K562 (cell line): ENCODE data around the gene SCN1B. TPM values are rescaled to one million over a fixed set of nuclear protein-coding genes. Genes with fewer than 3 reads are reported as not detected.

ENCODE experiments used
- ATAC-seq: fragments of 200-7000 bp; cut with Tn5 transposase; 3 replicates; pipeline ENCODE4 v1.9.1; 2020; ENCODE audit warnings: moderate library complexity
- BruUV-seq: library from RNA; stranded (reverse); fragments of 400-500 nt; replicated peaks from 2 replicates; lab custom pipeline; 2021; lab: Mats Ljungman, UMichigan
- CTCF ChIA-PET: fragments of 300-600 bp; formaldehyde crosslinking; extraction: SDS; loops from one replicate; lab custom pipeline; 2021; ENCODE audit warnings: low intra/inter-chr PET ratio; lab: Yijun Ruan, JAX
- POLR2A ChIA-PET: fragments of 300-600, 350-650 bp; sonication (Branson Sonifier 250); formaldehyde crosslinking; extraction: SDS; loops from one replicate; lab custom pipeline; 2021; ENCODE audit warnings: antibody characterized with exemption, inconsistent platforms; lab: Yijun Ruan, JAX
- DNase-seq, 4 experiments: peaks; one replicate each; pipeline versions ENCODE4 v3.0.0 to v3.0.0-alpha.2; 2011 to 2018; ENCODE audit warnings: low spot score in 3 of 4, mixed read lengths in 3 of 4; ENCODE audit errors: extremely low read depth in 1 of 4
- FAIRE-seq: peaks from 2 replicates; lab custom pipeline; 2011; peaks lifted over from hg19 to GRCh38; lab: Jason Lieb, UNC
- H2AFZ ChIP-seq: 2 replicates; pipeline ENCODE4 v1.6.0; 2011; ENCODE audit warnings: low read depth, low read length, control low read depth, inconsistent platforms
- H3K27ac ChIP-seq: fragments of 200-600 bp; 3 replicates; pipeline ENCODE4 v1.8.0; 2011; ENCODE audit warnings: low read depth, mild to moderate bottlenecking, control low read depth, inconsistent platforms, low read length, moderate library complexity, mixed read lengths; ENCODE audit errors: extremely low read depth
- H3K27me3 ChIP-seq, 2 experiments: fragments of 300-600 bp in 1 of 2; 2 replicates in 1 of 2; 3 replicates in 1 of 2; pipeline versions ENCODE4 v1.6.0 to v1.8.0; 2011; ENCODE audit warnings: inconsistent platforms in 2 of 2, low read length in 2 of 2, mild to moderate bottlenecking in 1 of 2, mixed read lengths in 1 of 2, moderate library complexity in 1 of 2; ENCODE audit not compliant: control insufficient read depth in 2 of 2, insufficient read depth in 2 of 2
- H3K36me3 ChIP-seq: fragments of 300-600 bp; 3 replicates; pipeline ENCODE4 v1.8.0; 2011; ENCODE audit warnings: mild to moderate bottlenecking, low read length, inconsistent platforms; ENCODE audit not compliant: control insufficient read depth, insufficient read depth
- H3K4me1 ChIP-seq, 2 experiments: fragments of 200-600 bp in 1 of 2; replicated peaks in 1 of 2; 2 replicates in 1 of 2; 3 replicates in 1 of 2; pipeline versions ENCODE4 v1.5.1 to v1.8.0; 2011; ENCODE audit warnings: inconsistent platforms in 2 of 2, low read length in 2 of 2, mild to moderate bottlenecking in 1 of 2, mixed read lengths in 1 of 2, moderate library complexity in 1 of 2; ENCODE audit not compliant: control insufficient read depth in 2 of 2, insufficient read depth in 2 of 2
- H3K4me2 ChIP-seq: 2 replicates; pipeline ENCODE4 v1.6.1; 2011; ENCODE audit warnings: low read length, control low read depth, inconsistent platforms, mixed read lengths; ENCODE audit not compliant: insufficient read depth
- H3K4me3 ChIP-seq: fragments of 200-600 bp; sonication (generic), shearing (Covaris generic); 2 replicates; pipeline ENCODE4 v1.5.1; 2016; ENCODE audit warnings: control low read depth, inconsistent platforms
- H3K79me2 ChIP-seq: fragments of 200-600 bp; 3 replicates; pipeline ENCODE4 v1.8.0; 2011; ENCODE audit warnings: low read length, inconsistent platforms; ENCODE audit not compliant: control insufficient read depth, insufficient read depth
- H3K9ac ChIP-seq, 2 experiments: 2 replicates each; pipeline versions ENCODE4 v1.6.0 to v1.6.1; 2011; ENCODE audit warnings: low read depth in 2 of 2, low read length in 2 of 2, control low read depth in 1 of 2, inconsistent platforms in 1 of 2, mild to moderate bottlenecking in 1 of 2, mixed read lengths in 1 of 2; ENCODE audit not compliant: insufficient read depth in 1 of 2
- H3K9me1 ChIP-seq: one replicate; pipeline ENCODE4 v1.6.0; 2011; ENCODE audit warnings: inconsistent platforms, mild to moderate bottlenecking, low read length, moderate library complexity; ENCODE audit not compliant: control insufficient read depth, insufficient read depth
- H3K9me3 ChIP-seq: replicated peaks from 2 replicates; pipeline ENCODE4 v1.5.1; 2011; ENCODE audit warnings: low read depth, low read length, inconsistent platforms; ENCODE audit not compliant: control insufficient read depth, insufficient read depth
- H4K20me1 ChIP-seq: replicated peaks from 2 replicates; pipeline ENCODE4 v1.6.1; 2011; ENCODE audit warnings: low read length, inconsistent platforms, mixed read lengths; ENCODE audit not compliant: control insufficient read depth, insufficient read depth
- ARID2 ChIP-seq: fragments of 450-650 bp; IDR thresholded peaks from 2 replicates; pipeline ENCODE4 v1.6.1; 2017; ENCODE audit warnings: antibody characterized with exemption, mild to moderate bottlenecking
- BDP1 ChIP-seq: IDR thresholded peaks from 3 replicates; pipeline ENCODE4 v1.6.1; 2011; ENCODE audit not compliant: insufficient read length, insufficient read depth
- CBX1 ChIP-seq: sonication (generic); IDR thresholded peaks from 2 replicates; pipeline ENCODE4 v1.6.1; 2016; ENCODE audit warnings: antibody characterized with exemption, low read depth, mild to moderate bottlenecking
- MCM2 ChIP-seq: fragments of 450-650 bp; IDR thresholded peaks from 2 replicates; pipeline ENCODE4 v1.6.1; 2017; ENCODE audit warnings: low read depth, mild to moderate bottlenecking
- NFATC3 ChIP-seq: fragments of 450-650 bp; IDR thresholded peaks from 2 replicates; pipeline ENCODE4 v1.6.1; 2017; ENCODE audit warnings: mild to moderate bottlenecking
- PCBP1 ChIP-seq: fragments of 200-400 bp; formaldehyde crosslinking; IDR thresholded peaks from 2 replicates; pipeline ENCODE4 v1.6.1; 2018; ENCODE audit warnings: mild to moderate bottlenecking, low read depth, low read length; ENCODE audit not compliant: poor library complexity, severe bottlenecking
- RAD21 ChIP-seq, 2 experiments: fragments of 250-450 bp in 1 of 2; fragments of 450-650 bp in 1 of 2; sonication (Bioruptor Pico) in 1 of 2; formaldehyde crosslinking in 1 of 2; IDR thresholded peaks in 1 of 2; conservative IDR thresholded peaks in 1 of 2; 2 replicates each; pipeline versions ENCODE4 v1.4.0 to v1.8.0; 2020 to 2022; ENCODE audit warnings: mild to moderate bottlenecking in 2 of 2, moderate library complexity in 1 of 2
- RB1 ChIP-seq: fragments of 450-650 bp; IDR thresholded peaks from 2 replicates; pipeline ENCODE4 v1.6.1; 2017; ENCODE audit warnings: low read depth, mild to moderate bottlenecking
- TCF3 ChIP-seq: sonication (generic); formaldehyde crosslinking; IDR thresholded peaks from 2 replicates; pipeline ENCODE4 v1.4.0; 2020; ENCODE audit warnings: mild to moderate bottlenecking, missing genetic modification reagents
- TFAM ChIP-seq: fragments of 250-450 bp; sonication (Bioruptor Pico); conservative IDR thresholded peaks from 2 replicates; pipeline ENCODE4 v1.5.0; 2021; ENCODE audit warnings: mild to moderate bottlenecking, moderate library complexity
- THRAP3 ChIP-seq: fragments of 450-650 bp; IDR thresholded peaks from 2 replicates; pipeline ENCODE4 v1.6.1; 2016; ENCODE audit warnings: mild to moderate bottlenecking, inconsistent platforms, borderline replicate concordance
- ZFP1 ChIP-seq: fragments of 450-650 bp; formaldehyde crosslinking; IDR thresholded peaks from 2 replicates; pipeline ENCODE4 v1.4.0; 2020; ENCODE audit warnings: mild to moderate bottlenecking, mixed read lengths
- ZNF224 ChIP-seq: sonication (generic); formaldehyde crosslinking; IDR thresholded peaks from 2 replicates; pipeline ENCODE4 v1.8.0; 2022; ENCODE audit warnings: mild to moderate bottlenecking, missing genetic modification reagents
- ZNF354B ChIP-seq: fragments of 250-450 bp; sonication (Bioruptor Pico); IDR thresholded peaks from 2 replicates; pipeline ENCODE4 v1.4.0; 2020
- ZNF408 ChIP-seq: fragments of 250-450 bp; sonication (Bioruptor Pico); IDR thresholded peaks from 2 replicates; pipeline ENCODE4 v1.4.0; 2020; ENCODE audit warnings: low read depth, mild to moderate bottlenecking, moderate library complexity
- WGBS: fragments of 100-300 bp; shearing (Covaris generic); methylation state at CpG from one replicate; pipeline ENCODE4 v1.1.6; 2016; ENCODE audit warnings: low coverage, mixed read lengths; ENCODE audit not compliant: insufficient coverage; ENCODE audit errors: missing lambda C conversion rate; 5-methylcytosine and 5-hydroxymethylcytosine counted together
- in situ Hi-C: fragments of 300-500 bp; cut with MboI; formaldehyde crosslinking; loops from 4 replicates; pipeline ENCODE4 v1.15.0; 2018; ENCODE audit warnings: inconsistent platforms, mixed read lengths
- intact Hi-C: fragments of 100-400 bp; cut with micrococcal nuclease; formaldehyde crosslinking; loops from 2 replicates; pipeline ENCODE4 v1.14.2; 2022
- polyA plus RNA-seq, 8 experiments: library from polyadenylated mRNA; depleted of rRNA in 4 of 8; stranded (reverse) in 5 of 8; unstranded in 3 of 8; fragments of >200 nt; fragmentation: Nextera tagmentation in 2 of 8; fragmentation: Illumina TruSeq in 1 of 8; extraction: Ambion mirVana in 2 of 8; extraction: Trizol in 1 of 8; gene quantifications; 2 replicates each; pipeline versions ENCODE4 v1.2.1 to v1.2.3, GENCODE V29; 2011 to 2014; ENCODE audit warnings: inconsistent platforms in 1 of 8, missing spikeins in 1 of 8
- total RNA-seq, 7 experiments: library from RNA; depleted of rRNA in 6 of 7; stranded (reverse); fragments of >200 nt in 6 of 7; fragmentation: Illumina TruSeq in 2 of 7; extraction: Trizol in 2 of 7; gene quantifications; 2 replicates each; pipeline versions ENCODE4 v1.2.1 to v1.2.3, GENCODE V29; 2011 to 2021; ENCODE audit warnings: low replicate concordance in 1 of 7
- TF ChIP-seq, protein P1 (sequence below): fragments of 250-450 bp; sonication (Bioruptor Pico); IDR thresholded peaks from 2 replicates; pipeline ENCODE4 v1.8.0; 2021; ENCODE audit warnings: moderate library complexity, mild to moderate bottlenecking, inconsistent platforms
- TF ChIP-seq, protein P2 (sequence below): fragments of 200-800 bp; sonication (Bioruptor generic); IDR thresholded peaks from 2 replicates; pipeline ENCODE4 v1.6.1; 2017; ENCODE audit warnings: missing genetic modification characterization, missing compliant biosample characterization
- TF ChIP-seq, protein P3 (sequence below), 3 experiments: IDR thresholded peaks in 2 of 3; conservative IDR thresholded peaks in 1 of 3; 2 replicates each; pipeline ENCODE4 v1.5.1; 2011 to 2012; ENCODE audit warnings: low read length in 3 of 3, mild to moderate bottlenecking in 3 of 3, control low read depth in 2 of 3, improper control_type of control experiment in 1 of 3, inconsistent platforms in 1 of 3, low read depth in 1 of 3, mixed read lengths in 1 of 3, moderate library complexity in 1 of 3; ENCODE audit not compliant: insufficient read depth in 2 of 3

Gene SCN1B
- total and polyA plus RNA-seq, 9 of the 15 experiments (the other 6 are each of a cell fraction or from before 2014, with no cell fraction given) = 0.03 to 2.5 (median 0.91) TPM

DNA sequence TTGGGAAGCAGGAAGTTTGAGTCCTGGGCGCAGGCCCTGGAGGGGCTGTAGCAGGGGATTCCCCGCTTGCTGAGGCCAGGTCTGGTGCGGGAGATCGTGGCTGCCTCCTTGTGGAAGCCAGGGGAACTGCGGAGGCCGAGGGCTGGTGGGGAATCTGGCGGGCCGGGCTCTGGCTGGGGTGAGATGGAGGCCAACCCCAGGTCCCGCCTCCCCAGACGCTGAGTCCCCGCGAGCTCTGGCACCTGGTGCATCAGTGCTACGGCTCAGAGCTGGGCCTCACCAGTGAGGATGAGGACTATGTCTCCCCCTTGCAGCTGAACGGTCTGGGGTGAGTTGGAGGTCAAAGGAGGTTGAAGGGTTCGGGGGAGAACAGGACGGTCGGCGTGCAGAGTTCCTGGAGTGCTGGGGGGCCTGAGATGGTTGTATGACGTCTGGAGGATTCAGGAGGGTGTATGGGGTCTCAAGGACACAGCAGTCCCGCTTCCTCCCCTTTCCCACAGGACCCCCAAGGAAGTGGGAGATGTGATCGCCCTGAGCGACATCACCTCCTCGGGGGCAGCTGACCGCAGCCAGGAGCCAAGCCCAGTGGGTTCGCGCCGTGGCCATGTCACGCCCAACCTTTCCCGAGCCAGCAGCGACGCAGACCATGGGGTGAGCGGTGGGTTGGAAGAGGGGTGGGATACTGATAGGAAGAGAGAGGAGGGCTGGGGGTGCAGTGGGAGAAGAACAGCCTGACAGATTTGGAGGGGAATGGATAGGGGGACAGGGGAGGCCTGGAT is 17.0 kb upstream of the SCN1B start:
- H2AFZ ChIP-seq = no peak overlapping the region
- H3K9me3 ChIP-seq = no peaks in the 10 kb centered on the region
- H3K4me1 ChIP-seq = peaks cover 0 to 28% of the 10 kb centered on the region in 2 experiments; a peak in 2 of 5 replicates
- ChIA-PET CTCF (interaction anchor here (0.6 to 2.7 kb wide), 4 partner anchors 40 to 373 kb away, joined by 3 to 28 read pairs (median 3); partner anchors contain the start of gene ZNF181), POLR2A (interaction anchor here (0.8 kb wide), 1 partner anchor 123 kb away, joined by 4 read pairs; no protein-coding TSS in a partner anchor)
- H3K9me1 ChIP-seq = peaks cover 4% of the 10 kb centered on the region
- intact Hi-C loops = loop anchor here (1.0 to 2.0 kb wide), 3 partner anchors 40 to 278 kb away; partner anchors contain the start of gene ZNF181
- in situ Hi-C loops = loop anchor here (5.0 kb wide), 1 partner anchor 171 kb away; no protein-coding TSS in a partner anchor
- H3K9ac ChIP-seq = 0 out of 4 replicates have a peak overlapping the region, but pooled peaks of 1 of the 2 experiments have one; percentile 6
- no peak overlapping the region for H3K4me3 ChIP-seq
- H3K4me2 ChIP-seq = no peak overlapping the region
- no TSS peak for BruUV-seq
- H3K79me2 ChIP-seq = no peaks in the 10 kb centered on the region
- FAIRE-seq (no peak), ATAC-seq (peak; percentile 89), DNase-seq (peak; percentile 65 to 78 (median 74))
- H3K27ac ChIP-seq = no peak overlapping the region
- no peaks in the 10 kb centered on the region for H3K27me3 ChIP-seq
- H4K20me1 ChIP-seq = no peaks in the 10 kb centered on the region
- 74% methylated on average over 22 of the region's 32 CpGs for WGBS
- H3K36me3 ChIP-seq = peaks cover 88% of the 10 kb centered on the region
- TF ChIP-seq MCM2 = no peak
- TF ChIP-seq, protein P1, sequence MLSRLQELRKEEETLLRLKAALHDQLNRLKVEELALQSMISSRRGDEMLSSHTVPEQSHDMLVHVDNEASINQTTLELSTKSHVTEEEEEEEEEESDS (CRISPR knock-in tag) = no peak
- TF ChIP-seq THRAP3 = 0 out of 2 replicates have a peak, but pooled peaks have one; percentile 28
- no peak for TF ChIP-seq PCBP1
- TF ChIP-seq CBX1 = no peak
- TF ChIP-seq ZFP1 = no peak
- TF ChIP-seq BDP1 = no peak
- TF ChIP-seq ZNF224 = 0 out of 2 replicates have a peak, but pooled peaks have one; percentile 26
- TF ChIP-seq TCF3 (CRISPR knock-in tag) = no peak
- no peak for TF ChIP-seq ZNF408 (CRISPR knock-in tag)
- TF ChIP-seq RAD21 (CRISPR knock-in tag; conservative IDR thresholded peaks at IDR 0.05 in 1 of 2, IDR thresholded peaks at IDR 0.05 in 1 of 2) = peak; percentile 76 to 89
- no peak for TF ChIP-seq ZNF354B (CRISPR knock-in tag)
- TF ChIP-seq, protein P2, sequence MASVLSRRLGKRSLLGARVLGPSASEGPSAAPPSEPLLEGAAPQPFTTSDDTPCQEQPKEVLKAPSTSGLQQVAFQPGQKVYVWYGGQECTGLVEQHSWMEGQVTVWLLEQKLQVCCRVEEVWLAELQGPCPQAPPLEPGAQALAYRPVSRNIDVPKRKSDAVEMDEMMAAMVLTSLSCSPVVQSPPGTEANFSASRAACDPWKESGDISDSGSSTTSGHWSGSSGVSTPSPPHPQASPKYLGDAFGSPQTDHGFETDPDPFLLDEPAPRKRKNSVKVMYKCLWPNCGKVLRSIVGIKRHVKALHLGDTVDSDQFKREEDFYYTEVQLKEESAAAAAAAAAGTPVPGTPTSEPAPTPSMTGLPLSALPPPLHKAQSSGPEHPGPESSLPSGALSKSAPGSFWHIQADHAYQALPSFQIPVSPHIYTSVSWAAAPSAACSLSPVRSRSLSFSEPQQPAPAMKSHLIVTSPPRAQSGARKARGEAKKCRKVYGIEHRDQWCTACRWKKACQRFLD (CRISPR knock-in tag) = no peak
- TF ChIP-seq, protein P3, sequence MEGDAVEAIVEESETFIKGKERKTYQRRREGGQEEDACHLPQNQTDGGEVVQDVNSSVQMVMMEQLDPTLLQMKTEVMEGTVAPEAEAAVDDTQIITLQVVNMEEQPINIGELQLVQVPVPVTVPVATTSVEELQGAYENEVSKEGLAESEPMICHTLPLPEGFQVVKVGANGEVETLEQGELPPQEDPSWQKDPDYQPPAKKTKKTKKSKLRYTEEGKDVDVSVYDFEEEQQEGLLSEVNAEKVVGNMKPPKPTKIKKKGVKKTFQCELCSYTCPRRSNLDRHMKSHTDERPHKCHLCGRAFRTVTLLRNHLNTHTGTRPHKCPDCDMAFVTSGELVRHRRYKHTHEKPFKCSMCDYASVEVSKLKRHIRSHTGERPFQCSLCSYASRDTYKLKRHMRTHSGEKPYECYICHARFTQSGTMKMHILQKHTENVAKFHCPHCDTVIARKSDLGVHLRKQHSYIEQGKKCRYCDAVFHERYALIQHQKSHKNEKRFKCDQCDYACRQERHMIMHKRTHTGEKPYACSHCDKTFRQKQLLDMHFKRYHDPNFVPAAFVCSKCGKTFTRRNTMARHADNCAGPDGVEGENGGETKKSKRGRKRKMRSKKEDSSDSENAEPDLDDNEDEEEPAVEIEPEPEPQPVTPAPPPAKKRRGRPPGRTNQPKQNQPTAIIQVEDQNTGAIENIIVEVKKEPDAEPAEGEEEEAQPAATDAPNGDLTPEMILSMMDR (IDR thresholded peaks at IDR 0.05 in 2 of 3, conservative IDR thresholded peaks at IDR 0.05 in 1 of 3; ENCODE audit: insufficient read depth in 2 of 3, low read depth in 1 of 3, low read length in 3 of 3) = peak; percentile 86 to 93 (median 89)
- no peak for TF ChIP-seq TFAM (CRISPR knock-in tag)
- TF ChIP-seq ARID2 = peak; percentile 76; the same call in 1 of the 2 replicates
- no peak for TF ChIP-seq NFATC3
- peak; percentile 68 for TF ChIP-seq RB1
